Measurements from ENCODE around the gene KIAA1328. TPM values are rescaled to one million over a fixed set of nuclear protein-coding genes. Genes with fewer than 3 reads are reported as not detected.

Gene KIAA1328
- total and polyA plus RNA-seq, 2 donors (not counting 3 experiments of a cell fraction or from before 2014, with no cell fraction given), result 2.7 to 6.5 TPM

DNA sequence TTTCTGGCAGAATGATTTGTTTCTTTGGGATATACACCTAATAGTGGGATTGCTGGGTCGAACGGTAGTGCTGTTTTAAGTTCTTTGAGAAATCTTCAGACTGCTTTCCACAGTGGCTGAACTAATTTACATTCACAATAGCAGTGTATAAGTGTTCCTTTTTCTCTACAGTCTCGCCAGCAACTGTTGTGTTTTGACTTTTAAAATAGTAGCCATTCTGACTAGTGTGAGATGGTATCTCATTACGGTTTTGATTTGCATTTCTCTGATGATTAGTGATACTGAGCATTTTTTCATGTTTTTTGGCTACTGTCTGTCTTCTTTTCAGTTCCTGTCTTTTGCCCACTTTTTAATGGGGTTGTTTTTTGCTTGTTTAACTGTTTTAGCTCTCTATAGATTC, 306.2 kb downstream of the KIAA1328 start:
- H3K9me1 ChIP-seq (replicated peaks; ENCODE audit: control insufficient read depth, extremely low read depth, insufficient read depth, low read length), result no peaks in the 10 kb centered on the region
- FAIRE-seq (no peak), DNase-seq (ENCODE audit: low read depth, low spot score) (no peak)
- no peak overlapping the region for H2AFZ ChIP-seq (ENCODE audit: low read depth, low read length)
- H4K20me1 ChIP-seq (replicated peaks; ENCODE audit: control insufficient read depth, extremely low read depth, insufficient read depth, low read length), result no peaks in the 10 kb centered on the region
- no peak overlapping the region for H3K27ac ChIP-seq (ENCODE audit: insufficient read depth, low read depth, low read length)
- no peaks in the 10 kb centered on the region for H3K4me1 ChIP-seq (ENCODE audit: control insufficient read depth, extremely low read depth, insufficient read depth, low read length)
- no peaks in the 10 kb centered on the region for H3K27me3 ChIP-seq (ENCODE audit: control insufficient read depth in 2 of 2, insufficient read depth in 2 of 2, low read length in 2 of 2)
- H3K9me3 ChIP-seq (replicated peaks; ENCODE audit: control insufficient read depth, insufficient read depth, low read length), result no peaks in the 10 kb centered on the region
- no TSS peak for BruUV-seq (replicated peaks)
- H3K9ac ChIP-seq (replicated peaks; ENCODE audit: extremely low read depth, insufficient read depth, low read length), result no peak overlapping the region
- POLR2A ChIA-PET, result no interaction called here
- no peak overlapping the region for H3K4me2 ChIP-seq (ENCODE audit: insufficient read depth, low read length)
- H3K36me3 ChIP-seq (ENCODE audit: control insufficient read depth in 2 of 2, extremely low read depth in 1 of 2, insufficient read depth in 2 of 2, low read length in 2 of 2), result no peaks in the 10 kb centered on the region
- TF ChIP-seq MAX (IDR thresholded peaks at IDR 0.05; ENCODE audit: insufficient read depth, insufficient read length), result no peak
- TF ChIP-seq JUN (IDR thresholded peaks at IDR 0.05; ENCODE audit: borderline replicate concordance, insufficient read depth, insufficient read length, low read depth), result no peak
- no peak for TF ChIP-seq MYC (IDR thresholded peaks at IDR 0.05; ENCODE audit: low read depth, low read length)
- TF ChIP-seq CTCF (IDR thresholded peaks at IDR 0.05; ENCODE audit: extremely low read depth in 1 of 2, insufficient read depth in 1 of 2, low read depth in 1 of 2, low read length in 2 of 2), result no peak
- TF ChIP-seq POLR2A (IDR thresholded peaks at IDR 0.05; ENCODE audit: low read depth, low read length), result no peak
- TF ChIP-seq FOS (IDR thresholded peaks at IDR 0.05; ENCODE audit: borderline replicate concordance, insufficient read depth, low read length), result no peak
- no peak for TF ChIP-seq EZH2 (IDR thresholded peaks at IDR 0.05; ENCODE audit: borderline replicate concordance, low read depth, low read length, severe bottlenecking)
- TF ChIP-seq GATA2 (IDR thresholded peaks at IDR 0.05; ENCODE audit: insufficient read depth, insufficient read length, low read depth, low read length), result no peak
- no peak for TF ChIP-seq POLR2AphosphoS5 (IDR thresholded peaks at IDR 0.05; ENCODE audit: insufficient read depth, low read depth, low read length)
- intact Hi-C loops (cut with micrococcal nuclease) (no loop called here), dilution Hi-C loops (cut with MboI; ENCODE audit: extremely low pct_ligation_motif_present, low sequenced_read_pairs) (no loop called here)
- no peak overlapping the region for H3K4me3 ChIP-seq (replicated peaks in 1 of 3; ENCODE audit: insufficient read depth in 1 of 3, low read depth in 1 of 3, low read length in 3 of 3)
- CTCF ChIA-PET, result no interaction called here
- H3K79me2 ChIP-seq (ENCODE audit: control insufficient read depth, insufficient read depth, low read length), result no peaks in the 10 kb centered on the region
